Smooth muscle cell (in vitro differentiated cells): ENCODE data around the gene SULT2B1. TPM values are rescaled to one million over a fixed set of nuclear protein-coding genes. Genes with fewer than 3 reads are reported as not detected.
A peak's percentile ranks its signal among the peaks of the same experiment; 100 is the strongest.

Experiments
- DNase-seq: peaks from one replicate; lab custom pipeline; 2025; ENCODE audit not compliant: unreplicated experiment; lab: John Stamatoyannopoulos, UW
- H2AFZ ChIP-seq: fragments of 200-600 bp; sonication (generic); 2 replicates; pipeline ENCODE4 v1.6.0; 2016; ENCODE audit warnings: antibody characterized with exemption, low read depth, mild to moderate bottlenecking
- H3F3A ChIP-seq: fragments of 200-600 bp; sonication (generic); 2 replicates; pipeline ENCODE4 v1.6.0; 2017; ENCODE audit warnings: antibody characterized with exemption, low read depth
- H3K27ac ChIP-seq: fragments of 200-600 bp; sonication (generic); 2 replicates; pipeline ENCODE4 v1.5.1; 2016; ENCODE audit warnings: low read depth, mild to moderate bottlenecking
- H3K27me3 ChIP-seq: fragments of 200-600 bp; sonication (generic); 2 replicates; pipeline ENCODE4 v1.6.1; 2016; ENCODE audit warnings: low read depth, mild to moderate bottlenecking
- H3K36me3 ChIP-seq: fragments of 200-600 bp; sonication (generic); 2 replicates; pipeline ENCODE4 v1.5.1; 2016; ENCODE audit warnings: low read depth
- H3K4me1 ChIP-seq: fragments of 200-600 bp; sonication (generic); 2 replicates; pipeline ENCODE4 v1.5.1; 2016; ENCODE audit warnings: low read depth
- H3K4me2 ChIP-seq: fragments of 200-600 bp; sonication (generic); 2 replicates; pipeline ENCODE4 v1.6.0; 2016; ENCODE audit warnings: mild to moderate bottlenecking
- H3K4me3 ChIP-seq: fragments of 200-600 bp; sonication (generic); 2 replicates; pipeline ENCODE4 v1.5.1; 2016; ENCODE audit warnings: mild to moderate bottlenecking
- H3K79me2 ChIP-seq: fragments of 200-600 bp; sonication (generic); 2 replicates; pipeline ENCODE4 v1.6.0; 2016; ENCODE audit warnings: low read depth, mild to moderate bottlenecking
- H3K9ac ChIP-seq: fragments of 200-600 bp; sonication (generic); 2 replicates; pipeline ENCODE4 v1.6.0; 2016; ENCODE audit warnings: low read depth
- H3K9me3 ChIP-seq: fragments of 200-600 bp; sonication (generic); replicated peaks from 2 replicates; pipeline ENCODE4 v1.5.1; 2016; ENCODE audit warnings: low read depth
- H4K20me1 ChIP-seq: fragments of 200-600 bp; sonication (generic); 2 replicates; pipeline ENCODE4 v1.6.0; 2016; ENCODE audit warnings: low read depth
- WGBS: methylation state at CpG from one replicate; pipeline ENCODE4 v1.1.7; 2016; ENCODE audit warnings: low lambda C conversion rate; 5-methylcytosine and 5-hydroxymethylcytosine counted together
- polyA plus RNA-seq: library from polyadenylated mRNA; unstranded; fragments of >200 nt; fragmentation: Nextera tagmentation; extraction: Ambion mirVana; gene quantifications from 2 replicates; pipeline ENCODE4 v1.2.1, GENCODE V29; 2016
- total RNA-seq: library from RNA; depleted of rRNA; stranded (reverse); fragments of >200 nt; gene quantifications from 2 replicates; pipeline ENCODE4 v1.2.3, GENCODE V29; 2014
- TF ChIP-seq, protein P1 (sequence below): fragments of 200-600 bp; sonication (generic); IDR thresholded peaks from 2 replicates; pipeline ENCODE4 v1.5.1; 2017; ENCODE audit warnings: borderline replicate concordance, mild to moderate bottlenecking, antibody characterized with exemption; ENCODE audit not compliant: insufficient read depth, poor library complexity, severe bottlenecking

Gene SULT2B1
- total and polyA plus RNA-seq, 2 experiments from 2014 or later, result 1.7 to 2.3 TPM

GRCh38 chr19:48512504-48513288 is 39.3 kb upstream of the SULT2B1 start:
- no peaks in the 10 kb centered on the region for H3K79me2 ChIP-seq
- no peaks in the 10 kb centered on the region for H3K36me3 ChIP-seq
- WGBS, result 70% methylated on average over 19 of the region's 19 CpGs
- peaks cover 4% of the 10 kb centered on the region for H3F3A ChIP-seq
- peaks cover 8% of the 10 kb centered on the region for H3K4me1 ChIP-seq
- H3K4me3 ChIP-seq, result no peak overlapping the region
- peak overlapping the region; percentile 91 for H3K4me2 ChIP-seq
- no peak overlapping the region for H2AFZ ChIP-seq
- no peaks in the 10 kb centered on the region for H3K9me3 ChIP-seq
- no peaks in the 10 kb centered on the region for H4K20me1 ChIP-seq
- DNase-seq, result no peak
- no peak overlapping the region for H3K27ac ChIP-seq
- TF ChIP-seq, protein P1, sequence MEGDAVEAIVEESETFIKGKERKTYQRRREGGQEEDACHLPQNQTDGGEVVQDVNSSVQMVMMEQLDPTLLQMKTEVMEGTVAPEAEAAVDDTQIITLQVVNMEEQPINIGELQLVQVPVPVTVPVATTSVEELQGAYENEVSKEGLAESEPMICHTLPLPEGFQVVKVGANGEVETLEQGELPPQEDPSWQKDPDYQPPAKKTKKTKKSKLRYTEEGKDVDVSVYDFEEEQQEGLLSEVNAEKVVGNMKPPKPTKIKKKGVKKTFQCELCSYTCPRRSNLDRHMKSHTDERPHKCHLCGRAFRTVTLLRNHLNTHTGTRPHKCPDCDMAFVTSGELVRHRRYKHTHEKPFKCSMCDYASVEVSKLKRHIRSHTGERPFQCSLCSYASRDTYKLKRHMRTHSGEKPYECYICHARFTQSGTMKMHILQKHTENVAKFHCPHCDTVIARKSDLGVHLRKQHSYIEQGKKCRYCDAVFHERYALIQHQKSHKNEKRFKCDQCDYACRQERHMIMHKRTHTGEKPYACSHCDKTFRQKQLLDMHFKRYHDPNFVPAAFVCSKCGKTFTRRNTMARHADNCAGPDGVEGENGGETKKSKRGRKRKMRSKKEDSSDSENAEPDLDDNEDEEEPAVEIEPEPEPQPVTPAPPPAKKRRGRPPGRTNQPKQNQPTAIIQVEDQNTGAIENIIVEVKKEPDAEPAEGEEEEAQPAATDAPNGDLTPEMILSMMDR, result no peak
- H3K27me3 ChIP-seq, result no peaks in the 10 kb centered on the region
- no peak overlapping the region for H3K9ac ChIP-seq

DNA sequence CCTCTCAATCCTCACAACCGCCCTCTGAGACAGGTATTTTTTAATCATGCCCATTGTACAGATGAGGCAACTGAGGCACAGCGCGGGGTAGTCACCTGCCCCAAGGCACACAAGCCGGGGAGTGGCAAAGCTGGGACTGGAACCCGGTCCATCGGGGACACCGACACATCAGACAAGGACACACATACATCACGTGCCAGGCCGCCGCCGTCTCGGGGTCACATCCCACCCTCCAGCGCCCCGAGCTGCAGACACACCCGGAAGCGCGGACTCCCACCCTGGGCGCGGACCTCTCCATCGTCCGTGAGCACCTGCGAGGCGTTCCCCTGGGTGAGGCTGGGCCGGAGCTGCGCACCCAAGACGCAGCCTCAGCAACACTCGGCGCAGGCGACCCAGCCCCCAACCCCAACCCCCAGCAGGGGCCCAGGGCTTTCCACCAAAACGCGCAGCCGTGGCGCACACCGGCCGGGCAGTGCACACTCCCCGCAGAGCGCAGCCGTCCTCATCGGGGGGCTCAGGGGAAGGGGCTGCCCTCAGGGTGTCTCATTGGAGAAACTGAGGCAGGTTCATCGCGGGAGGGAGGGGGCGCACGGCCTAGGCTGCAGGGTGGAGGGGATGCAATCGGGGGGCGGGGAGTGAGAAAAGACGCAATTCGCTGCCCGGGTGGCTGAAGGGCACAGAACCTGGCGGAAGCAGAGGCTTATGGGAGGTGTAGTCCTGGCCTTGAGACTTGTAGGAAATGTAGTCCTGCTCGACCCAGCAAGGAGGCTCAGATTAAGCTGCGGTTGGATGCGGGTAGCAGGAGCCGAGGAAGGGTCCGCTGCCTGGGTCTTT is 38.5 kb upstream of the SULT2B1 start:
- Histone ChIP-seq H3F3A (peaks cover 4% of the 10 kb centered on the region), H3K36me3 (no peaks in the 10 kb centered on the region), H4K20me1 (no peaks in the 10 kb centered on the region), H3K4me3 (peak overlapping the region; percentile 73), H3K9me3 (no peaks in the 10 kb centered on the region), H3K27ac (no peak overlapping the region), H2AFZ (peak overlapping the region; percentile 78), H3K4me1 (peaks cover 8% of the 10 kb centered on the region), H3K9ac (no peak overlapping the region), H3K4me2 (peak overlapping the region; percentile 91), H3K79me2 (no peaks in the 10 kb centered on the region), H3K27me3 (no peaks in the 10 kb centered on the region)
- no peak for DNase-seq
- TF ChIP-seq, protein P1, result no peak
- WGBS, result 9% methylated on average over 41 of the region's 54 CpGs

DNA sequence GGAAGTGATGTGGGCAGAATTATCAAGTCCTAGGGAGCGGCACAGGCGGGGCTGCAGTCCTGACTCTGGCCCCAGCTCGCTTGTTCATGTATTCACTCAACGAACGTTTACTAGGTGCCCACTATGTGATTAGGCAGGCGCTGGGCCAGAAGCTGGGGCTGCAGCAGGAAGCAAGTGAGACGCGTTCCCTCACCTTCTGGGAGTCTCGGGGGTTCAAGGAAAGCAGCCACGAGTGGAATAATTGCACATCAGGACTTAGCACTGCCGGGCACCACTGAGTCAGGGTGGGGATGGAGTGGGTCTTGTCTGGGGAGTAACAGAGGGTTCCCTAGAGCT is 37.9 kb upstream of the SULT2B1 start:
- TF ChIP-seq, protein P1, result no peak
- Histone ChIP-seq H3K27ac (no peak overlapping the region), H3K27me3 (no peaks in the 10 kb centered on the region), H3K4me2 (peak overlapping the region; percentile 91), H4K20me1 (no peaks in the 10 kb centered on the region), H3K9ac (no peak overlapping the region), H3K9me3 (no peaks in the 10 kb centered on the region), H3K36me3 (no peaks in the 10 kb centered on the region), H2AFZ (peak overlapping the region; percentile 78), H3F3A (peaks cover 4% of the 10 kb centered on the region), H3K79me2 (no peaks in the 10 kb centered on the region), H3K4me3 (peak overlapping the region; percentile 73), H3K4me1 (peaks cover 8% of the 10 kb centered on the region)
- no peak for DNase-seq
- 56% methylated on average over 11 of the region's 11 CpGs for WGBS
